Colonic mucosa (tissue), 4 donors: ENCODE data around the gene ABI1. TPM values are rescaled to one million over a fixed set of nuclear protein-coding genes. Genes with fewer than 3 reads are reported as not detected.

ENCODE experiments used
- DNase-seq: peaks from one replicate; pipeline ENCODE4 v3.0.0-alpha.2; 2020
- H3K27ac ChIP-seq: fragments of 200-600 bp; one replicate; pipeline ENCODE4 v1.8.0; 2021
- H3K27me3 ChIP-seq: fragments of 200-600 bp; one replicate; pipeline ENCODE4 v1.8.0; 2021
- H3K36me3 ChIP-seq: fragments of 200-600 bp; one replicate; pipeline ENCODE4 v1.8.0; 2021
- H3K4me1 ChIP-seq: fragments of 200-600 bp; one replicate; pipeline ENCODE4 v1.8.0; 2021; ENCODE audit warnings: mild to moderate bottlenecking
- H3K4me3 ChIP-seq: fragments of 200-600 bp; one replicate; pipeline ENCODE4 v1.8.0; 2021
- H3K9ac ChIP-seq, 2 donors: one replicate each; pipeline ENCODE4 v1.7.0; 2013; ENCODE audit warnings: control low read depth in 2 of 2, low read depth in 2 of 2, low read length in 2 of 2
- H3K9me3 ChIP-seq: fragments of 200-600 bp; one replicate; pipeline ENCODE4 v1.8.0; 2021
- CTCF ChIP-seq: fragments of 200-600 bp; IDR thresholded peaks from one replicate; pipeline ENCODE4 v1.8.0; 2022; ENCODE audit warnings: antibody characterized with exemption, mild to moderate bottlenecking
- intact Hi-C: fragments of 100-400 bp; cut with DNase I; formaldehyde crosslinking; loops from one replicate; pipeline ENCODE4 v1.14.1; 2022
- total RNA-seq, 2 donors: library from RNA; stranded (reverse); fragmentation: NEBNext Ultra II Directional in 1 of 2; extraction: Animal tissue kit (Norgen Biotek cat#: 25700) in 1 of 2; gene quantifications; one replicate each; pipeline ENCODE4 v1.2.1, GENCODE V29; 2021
- donor health status: healthy.
- donor health status: DM: no; HTN: no; CAD: no.
- donor health status: DM: no; HTN: no; CAD: no.

Gene ABI1
- total RNA-seq, 2 donors from 2014 or later, result 45.6 to 65.3 TPM

- no peak overlapping the region for H3K4me3 ChIP-seq
- H3K36me3 ChIP-seq, result no peaks in the 10 kb centered on the region
- H3K27ac ChIP-seq, result no peak overlapping the region
- DNase-seq, result no peak
- H3K27me3 ChIP-seq, result no peaks in the 10 kb centered on the region
- TF ChIP-seq CTCF, result no peak
- intact Hi-C loops, result no loop called here
- no peaks in the 10 kb centered on the region for H3K9me3 ChIP-seq
- H3K9ac ChIP-seq, result no peak overlapping the region
- H3K4me1 ChIP-seq, result peaks cover 3% of the 10 kb centered on the region
Observed at GRCh38 chr10:26801274-26801673, 59.5 kb downstream of the ABI1 start.

GRCh38 chr10:26800468-26800867 is 60.3 kb downstream of the ABI1 start:
- Histone ChIP-seq H3K4me1 (peaks cover 3% of the 10 kb centered on the region), H3K27me3 (no peaks in the 10 kb centered on the region), H3K9ac (no peak overlapping the region), H3K4me3 (no peak overlapping the region), H3K27ac (no peak overlapping the region), H3K36me3 (no peaks in the 10 kb centered on the region), H3K9me3 (no peaks in the 10 kb centered on the region)
- no peak for DNase-seq
- intact Hi-C loops, result no loop called here
- TF ChIP-seq CTCF, result no peak

DNA sequence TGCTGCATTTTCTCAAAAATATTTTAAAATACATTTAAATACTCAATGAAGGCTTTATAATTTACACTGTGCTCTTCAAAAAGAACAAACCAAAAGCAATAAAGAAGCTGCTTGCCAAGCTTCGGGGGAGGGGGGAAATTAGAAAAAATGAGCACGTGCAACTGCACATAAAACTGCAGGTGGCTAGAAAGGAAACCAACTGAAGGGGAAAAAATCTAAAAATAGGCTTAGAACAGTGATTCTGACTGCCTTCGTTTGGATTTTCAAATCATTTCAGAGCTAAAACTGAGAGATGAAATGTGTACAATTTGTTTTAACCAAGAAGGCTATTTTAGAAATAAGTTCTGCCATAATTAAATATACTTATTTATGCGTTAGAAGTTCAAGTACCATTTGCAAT is 61.4 kb downstream of the ABI1 start:
- no peak for TF ChIP-seq CTCF
- Histone ChIP-seq H3K4me3 (no peak overlapping the region), H3K9me3 (no peaks in the 10 kb centered on the region), H3K4me1 (no peaks in the 10 kb centered on the region), H3K27ac (no peak overlapping the region), H3K36me3 (no peaks in the 10 kb centered on the region), H3K27me3 (no peaks in the 10 kb centered on the region), H3K9ac (no peak overlapping the region)
- intact Hi-C loops, result no loop called here
- DNase-seq, result no peak

GRCh38 chr10:26798298-26798697 is 62.5 kb downstream of the ABI1 start:
- Histone ChIP-seq H3K36me3 (no peaks in the 10 kb centered on the region), H3K27me3 (no peaks in the 10 kb centered on the region), H3K9me3 (no peaks in the 10 kb centered on the region), H3K4me1 (no peaks in the 10 kb centered on the region), H3K4me3 (no peak overlapping the region), H3K27ac (no peak overlapping the region), H3K9ac (no peak overlapping the region)
- DNase-seq, result no peak
- no peak for TF ChIP-seq CTCF
- intact Hi-C loops, result no loop called here

DNA sequence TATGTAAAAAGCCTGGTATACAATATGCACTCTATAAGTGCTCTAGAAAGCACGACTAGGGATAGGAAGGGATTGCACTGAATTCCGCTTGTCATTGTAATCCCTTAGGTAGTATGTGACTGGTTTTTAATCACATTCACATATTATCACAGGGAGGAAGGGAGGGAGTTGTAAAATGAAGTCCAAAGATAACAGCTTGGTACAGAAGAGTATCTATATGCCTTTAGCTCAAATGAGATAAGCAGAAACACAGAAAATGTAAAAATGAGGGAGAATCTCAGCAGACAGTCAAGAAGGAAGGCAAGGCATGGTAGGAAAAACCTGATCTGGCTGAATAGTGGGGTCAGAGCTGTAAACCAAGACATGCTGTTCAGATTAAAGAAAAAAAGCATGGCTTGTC is 63.4 kb downstream of the ABI1 start:
- intact Hi-C loops, result no loop called here
- Histone ChIP-seq H3K27me3 (no peaks in the 10 kb centered on the region), H3K36me3 (no peaks in the 10 kb centered on the region), H3K9ac (no peak overlapping the region), H3K9me3 (no peaks in the 10 kb centered on the region), H3K27ac (no peak overlapping the region), H3K4me1 (no peaks in the 10 kb centered on the region), H3K4me3 (no peak overlapping the region)
- DNase-seq, result no peak
- TF ChIP-seq CTCF, result no peak
